IMR-90 (cell line): Measurements from ENCODE around the gene NEMP1.

Experiments
- CEBPB ChIP-seq: IDR thresholded peaks from 2 replicates; pipeline ENCODE4 v1.6.1; 2012; ENCODE audit warnings: low read depth, low read length, improper control_type of control experiment
- CTCF ChIP-seq: conservative IDR thresholded peaks from 2 replicates; pipeline ENCODE4 v1.5.1; 2012; ENCODE audit warnings: mild to moderate bottlenecking, low read depth, low read length, improper control_type of control experiment
- POLR2A ChIP-seq: IDR thresholded peaks from 2 replicates; pipeline ENCODE4 v1.6.1; 2012; ENCODE audit warnings: mild to moderate bottlenecking, low read depth, low read length

GRCh38 chr12:57086493-57087009 lies 8.0 kb upstream of the NEMP1 start:
- peak; percentile 48 for TF ChIP-seq CTCF
- TF ChIP-seq CEBPB, result no peak
- TF ChIP-seq POLR2A, result no peak
